H1 (cell line): ENCODE results near the gene NHLRC2. TPM values are rescaled to one million over a fixed set of nuclear protein-coding genes. Genes with fewer than 3 reads are reported as not detected.

Experiments
- CTCF ChIA-PET: fragments of 300-600 bp; sonication (Branson Sonifier 250); formaldehyde crosslinking; loops from one replicate; lab custom pipeline; 2021; ENCODE audit not compliant: partially characterized antibody; lab: Charles Lee
- POLR2A ChIA-PET: fragments of 300-600 bp; sonication (Branson Sonifier 250); formaldehyde crosslinking; loops from one replicate; lab custom pipeline; 2021; ENCODE audit warnings: inconsistent platforms; ENCODE audit not compliant: partially characterized antibody; lab: Charles Lee
- DNase-seq, 2 experiments: peaks; one replicate each; pipeline versions ENCODE4 v3.0.0 to v3.0.0-alpha.2; 2010 to 2022; ENCODE audit warnings: low spot score in 2 of 2, low read depth in 1 of 2, mixed read lengths in 1 of 2
- FAIRE-seq: peaks from 2 replicates; lab custom pipeline; 2011; peaks lifted over from hg19 to GRCh38; lab: Jason Lieb, UNC
- H2AFZ ChIP-seq: 2 replicates; pipeline ENCODE4 v1.8.1; 2012; ENCODE audit warnings: low read length, inconsistent platforms
- H2AK5ac ChIP-seq: 2 replicates; pipeline ENCODE4 v1.6.1; 2013; ENCODE audit warnings: low read depth, low read length
- H2BK120ac ChIP-seq: replicated peaks from 2 replicates; pipeline ENCODE3; 2013; ENCODE audit warnings: low read depth, low read length, inconsistent platforms
- H2BK12ac ChIP-seq: 2 replicates; pipeline ENCODE4 v1.6.1; 2013; ENCODE audit warnings: low read depth, low read length
- H2BK15ac ChIP-seq: 2 replicates; pipeline ENCODE4 v1.6.1; 2013; ENCODE audit warnings: low read length
- H2BK20ac ChIP-seq: 2 replicates; pipeline ENCODE4 v1.6.1; 2013; ENCODE audit warnings: low read length
- H2BK5ac ChIP-seq: 2 replicates; pipeline ENCODE4 v1.6.1; 2013; ENCODE audit warnings: low read depth, low read length
- H3K14ac ChIP-seq: 2 replicates; pipeline ENCODE4 v1.6.1; 2013; ENCODE audit warnings: inconsistent platforms; ENCODE audit not compliant: insufficient read length
- H3K18ac ChIP-seq: 2 replicates; pipeline ENCODE4 v1.6.1; 2013; ENCODE audit warnings: low read length; ENCODE audit errors: extremely low read depth
- H3K23ac ChIP-seq: 2 replicates; pipeline ENCODE4 v1.6.1; 2013; ENCODE audit warnings: inconsistent platforms; ENCODE audit not compliant: insufficient read length
- H3K23me2 ChIP-seq: 2 replicates; pipeline ENCODE4 v1.6.1; 2013; ENCODE audit warnings: low read depth, low read length
- H3K27ac ChIP-seq: 2 replicates; pipeline ENCODE4 v1.6.1; 2011; ENCODE audit warnings: low read depth, low read length, inconsistent platforms
- H3K27me3 ChIP-seq, 4 experiments: replicated peaks in 1 of 4; 1 replicate in 1 of 4; 2 replicates in 3 of 4; pipeline versions ENCODE4 v1.6.1 to v1.8.1; 2011 to 2013; ENCODE audit warnings: low read length in 3 of 4, mild to moderate bottlenecking in 3 of 4, inconsistent platforms in 2 of 4, mixed read lengths in 2 of 4, moderate library complexity in 1 of 4; ENCODE audit not compliant: control insufficient read depth in 3 of 4, insufficient read depth in 3 of 4; ENCODE audit errors: extremely low read depth in 1 of 4
- H3K36me3 ChIP-seq, 4 experiments: 2 replicates each; pipeline versions ENCODE4 v1.6.1 to v1.8.1; 2011 to 2013; ENCODE audit warnings: mild to moderate bottlenecking in 4 of 4, low read length in 3 of 4, moderate library complexity in 2 of 4, control low read depth in 1 of 4, inconsistent platforms in 1 of 4; ENCODE audit not compliant: insufficient read depth in 4 of 4, control insufficient read depth in 2 of 4
- H3K4ac ChIP-seq: replicated peaks from 2 replicates; pipeline ENCODE3; 2013; ENCODE audit warnings: low read length, low read depth, mixed read lengths, inconsistent platforms; ENCODE audit not compliant: insufficient read length
- H3K4me1 ChIP-seq, 4 experiments: replicated peaks in 1 of 4; 1 replicate in 1 of 4; 2 replicates in 3 of 4; pipeline versions ENCODE4 v1.6.1 to v1.8.1; 2011 to 2013; ENCODE audit warnings: low read length in 3 of 4, inconsistent platforms in 2 of 4, mixed read lengths in 1 of 4; ENCODE audit not compliant: insufficient read depth in 4 of 4, control insufficient read depth in 3 of 4
- H3K4me2 ChIP-seq, 2 experiments: 2 replicates each; pipeline versions ENCODE4 v1.6.1 to v1.8.1; 2011 to 2013; ENCODE audit warnings: low read depth in 2 of 2, low read length in 2 of 2, control low read depth in 1 of 2, inconsistent platforms in 1 of 2, mild to moderate bottlenecking in 1 of 2; ENCODE audit not compliant: insufficient read depth in 1 of 2
- H3K4me3 ChIP-seq, 4 experiments: fragments of 200-600, 300-600 bp in 1 of 4; sonication (generic), shearing (Covaris generic), sonication (Bioruptor Twin) in 1 of 4; 2 replicates each; pipeline versions ENCODE4 v1.5.1 to v1.8.1; 2011 to 2016; ENCODE audit warnings: low read length in 4 of 4, low read depth in 3 of 4, control low read depth in 2 of 4, inconsistent platforms in 2 of 4, mild to moderate bottlenecking in 2 of 4, mixed read lengths in 1 of 4, moderate library complexity in 1 of 4; ENCODE audit not compliant: insufficient read depth in 2 of 4; ENCODE audit errors: extremely low read depth in 1 of 4
- H3K56ac ChIP-seq: replicated peaks from 2 replicates; pipeline ENCODE3; 2013; ENCODE audit warnings: low read depth, mild to moderate bottlenecking, mixed read lengths, low read length, inconsistent platforms; ENCODE audit not compliant: insufficient read length
- H3K79me1 ChIP-seq: 2 replicates; pipeline ENCODE4 v1.6.1; 2013; ENCODE audit warnings: low read depth, low read length, control low read depth
- H3K79me2 ChIP-seq, 2 experiments: 2 replicates each; pipeline versions ENCODE4 v1.6.1 to v1.8.1; 2012 to 2013; ENCODE audit warnings: low read length in 2 of 2, mild to moderate bottlenecking in 2 of 2, inconsistent platforms in 1 of 2; ENCODE audit not compliant: insufficient read depth in 2 of 2, control insufficient read depth in 1 of 2
- H3K9ac ChIP-seq, 4 experiments: replicated peaks in 1 of 4; 1 replicate in 1 of 4; 2 replicates in 3 of 4; pipeline versions ENCODE4 v1.6.1 to v1.8.1; 2011 to 2013; ENCODE audit warnings: low read depth in 3 of 4, low read length in 3 of 4, control low read depth in 2 of 4, mild to moderate bottlenecking in 2 of 4, moderate library complexity in 2 of 4, inconsistent platforms in 1 of 4; ENCODE audit errors: extremely low read depth in 1 of 4
- H3K9me3 ChIP-seq, 2 experiments: 2 replicates each; pipeline versions ENCODE4 v1.6.1 to v1.8.1; 2012 to 2013; ENCODE audit warnings: mild to moderate bottlenecking in 2 of 2, moderate library complexity in 2 of 2, control low read depth in 1 of 2, inconsistent platforms in 1 of 2, low read depth in 1 of 2, low read length in 1 of 2, mixed read lengths in 1 of 2; ENCODE audit not compliant: insufficient read depth in 2 of 2
- H4K20me1 ChIP-seq, 2 experiments: replicated peaks in 1 of 2; 2 replicates each; pipeline versions ENCODE3 to v1.8.1; 2011 to 2013; ENCODE audit warnings: inconsistent platforms in 2 of 2, low read length in 2 of 2, mild to moderate bottlenecking in 1 of 2; ENCODE audit not compliant: insufficient read depth in 2 of 2, control insufficient read depth in 1 of 2
- H4K5ac ChIP-seq: 2 replicates; pipeline ENCODE4 v1.6.1; 2013; ENCODE audit warnings: low read length, low read depth, mixed read lengths, inconsistent platforms; ENCODE audit not compliant: insufficient read length
- H4K8ac ChIP-seq: 2 replicates; pipeline ENCODE4 v1.8.0; 2013; ENCODE audit warnings: mild to moderate bottlenecking, moderate library complexity, low read length, inconsistent platforms; ENCODE audit not compliant: insufficient read depth; ENCODE audit errors: extremely low read depth
- H4K91ac ChIP-seq: replicated peaks from 2 replicates; pipeline ENCODE3; 2013; ENCODE audit warnings: low read length, mixed read lengths, inconsistent platforms; ENCODE audit not compliant: insufficient read length
- CBX5 ChIP-seq: fragments of 300-800, 300-1000 bp; sonication (generic); IDR thresholded peaks from 2 replicates; pipeline ENCODE4 v1.7.1; 2016; ENCODE audit warnings: antibody characterized with exemption, low read length, low read depth
- CREB1 ChIP-seq: IDR thresholded peaks from 2 replicates; pipeline ENCODE4 v1.6.1; 2012; ENCODE audit warnings: inconsistent platforms
- HDAC6 ChIP-seq: IDR thresholded peaks from one replicate; pipeline ENCODE4 v1.7.1; 2012; ENCODE audit warnings: low read depth, mild to moderate bottlenecking, inconsistent platforms, low read length, moderate library complexity
- JUN ChIP-seq: IDR thresholded peaks from 2 replicates; pipeline ENCODE4 v1.6.1; 2011; ENCODE audit warnings: low read depth, mild to moderate bottlenecking, improper control_type of control experiment, low read length
- KDM1A ChIP-seq: fragments of 200-600, 300-600 bp; sonication (generic); IDR thresholded peaks from 2 replicates; pipeline ENCODE4 v1.7.1; 2016; ENCODE audit warnings: mild to moderate bottlenecking, low read length, borderline replicate concordance
- NANOG ChIP-seq: IDR thresholded peaks from 2 replicates; pipeline ENCODE4 v1.6.1; 2011; ENCODE audit warnings: low read length, low read depth, mild to moderate bottlenecking, inconsistent platforms; ENCODE audit not compliant: insufficient read depth, poor library complexity, severe bottlenecking
- PHF8 ChIP-seq: fragments of 200-600 bp; sonication (generic); conservative IDR thresholded peaks from 2 replicates; pipeline ENCODE4 v1.7.1; 2012; ENCODE audit warnings: low read depth, mild to moderate bottlenecking, inconsistent platforms, low read length, moderate library complexity
- SIN3A ChIP-seq, 2 experiments: IDR thresholded peaks in 1 of 2; conservative IDR thresholded peaks in 1 of 2; 2 replicates each; pipeline ENCODE4 v1.6.1; 2011 to 2012; ENCODE audit warnings: low read length in 2 of 2, improper control_type of control experiment in 1 of 2, low read depth in 1 of 2, mild to moderate bottlenecking in 1 of 2
- TAF7 ChIP-seq: optimal IDR thresholded peaks from 2 replicates; pipeline ENCODE3; 2011; ENCODE audit warnings: low read depth, mild to moderate bottlenecking, inconsistent platforms, low read length, moderate library complexity, borderline replicate concordance
- WGBS, 2 experiments: shearing (Covaris generic) in 1 of 2; methylation state at CpG; one replicate each; pipeline versions ENCODE4 v1.1.6 to v1.1.7; 2013 to 2015; ENCODE audit warnings: low lambda C conversion rate in 2 of 2, mixed read lengths in 2 of 2, inconsistent platforms in 1 of 2, low coverage in 1 of 2, missing lambda C conversion rate in 1 of 2; ENCODE audit not compliant: insufficient replicate concordance in 2 of 2, insufficient coverage in 1 of 2, insufficient read length in 1 of 2; ENCODE audit errors: extremely low coverage in 1 of 2, missing lambda C conversion rate in 1 of 2; 5-methylcytosine and 5-hydroxymethylcytosine counted together
- polyA plus RNA-seq, 7 experiments: library from polyadenylated mRNA; depleted of rRNA in 3 of 7; stranded (reverse) in 5 of 7; unstranded in 2 of 7; fragments of >200 nt in 5 of 7; fragments of 200-250 nt in 2 of 7; gene quantifications; 1 replicate in 5 of 7; 2 replicates in 1 of 7; 4 replicates in 1 of 7; pipeline versions ENCODE4 v1.2.1 to v1.2.3, GENCODE V29; 2011 to 2013; ENCODE audit warnings: missing spikeins in 2 of 7, mixed read lengths in 2 of 7
- total RNA-seq: library from RNA; stranded (reverse); fragmentation: NEBNext Ultra II Directional; extraction: Animal tissue kit (Norgen Biotek cat#: 25700); gene quantifications from 2 replicates; pipeline ENCODE4 v1.2.1, GENCODE V29; 2021
- TF ChIP-seq, protein P1 (sequence below): IDR thresholded peaks from 2 replicates; pipeline ENCODE4 v1.6.1; 2011; ENCODE audit warnings: low read length, improper control_type of control experiment

Gene NHLRC2
- total and polyA plus RNA-seq, 2 of the 8 experiments (the other 6 are each of a cell fraction or from before 2014, with no cell fraction given) = 4.9 to 25.6 TPM

DNA sequence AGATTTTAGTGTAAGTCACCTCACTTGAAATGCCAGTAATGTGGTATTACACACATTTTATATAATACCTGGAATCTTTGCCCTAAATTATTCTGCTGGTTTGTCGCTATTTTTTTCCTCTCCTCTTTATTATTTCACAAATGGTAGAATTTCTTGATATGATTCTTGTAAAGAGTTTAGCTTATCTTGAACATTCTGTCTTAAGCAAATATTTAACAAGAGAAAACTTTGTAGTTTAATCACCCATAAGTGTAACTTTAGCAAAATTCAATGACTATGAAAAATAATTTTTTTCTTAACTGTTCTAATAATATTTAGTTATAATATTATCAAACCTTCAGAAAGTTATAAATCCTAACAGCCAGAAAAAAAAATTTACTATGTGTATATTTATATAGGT is 56.7 kb downstream of the NHLRC2 start:
- Histone ChIP-seq H2AFZ (no peak overlapping the region), H3K36me3 (peaks cover 0 to 31% (median 9%) of the 10 kb centered on the region in 4 experiments; a peak in 7 of 8 replicates), H3K4ac (no peak overlapping the region), H3K27ac (no peak overlapping the region), H4K5ac (no peak overlapping the region), H3K56ac (no peak overlapping the region), H4K20me1 (no peaks in the 10 kb centered on the region), H4K8ac (no peak overlapping the region), H3K79me1 (no peaks in the 10 kb centered on the region), H2BK120ac (no peak overlapping the region), H2BK12ac (no peak overlapping the region), H3K4me1 (no peaks in the 10 kb centered on the region), H3K27me3 (no peaks in the 10 kb centered on the region), H2AK5ac (no peak overlapping the region), H3K23ac (no peak overlapping the region), H2BK20ac (no peak overlapping the region), H3K9ac (no peak overlapping the region), H3K9me3 (no peaks in the 10 kb centered on the region), H3K18ac (no peak overlapping the region), H3K4me2 (no peak overlapping the region), H2BK5ac (no peak overlapping the region), H3K14ac (no peak overlapping the region)
- ChIA-PET CTCF (no interaction called here), POLR2A (no interaction called here)
- WGBS, 2 experiments = 76% methylated on average over 1 of the region's 1 CpG; no CpG with 5 or more reads in 1 of the 2 experiments
- no peak for FAIRE-seq
- DNase-seq = no peak
- TF ChIP-seq NANOG = no peak
- no peak for TF ChIP-seq HDAC6
- no peak for TF ChIP-seq KDM1A
- no peak for TF ChIP-seq CREB1
- no peak for TF ChIP-seq PHF8
- TF ChIP-seq, protein P1, sequence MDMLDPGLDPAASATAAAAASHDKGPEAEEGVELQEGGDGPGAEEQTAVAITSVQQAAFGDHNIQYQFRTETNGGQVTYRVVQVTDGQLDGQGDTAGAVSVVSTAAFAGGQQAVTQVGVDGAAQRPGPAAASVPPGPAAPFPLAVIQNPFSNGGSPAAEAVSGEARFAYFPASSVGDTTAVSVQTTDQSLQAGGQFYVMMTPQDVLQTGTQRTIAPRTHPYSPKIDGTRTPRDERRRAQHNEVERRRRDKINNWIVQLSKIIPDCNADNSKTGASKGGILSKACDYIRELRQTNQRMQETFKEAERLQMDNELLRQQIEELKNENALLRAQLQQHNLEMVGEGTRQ = no peak
- TF ChIP-seq CBX5 = no peak
- no peak for TF ChIP-seq TAF7
- TF ChIP-seq SIN3A (conservative IDR thresholded peaks at IDR 0.05 in 1 of 2, IDR thresholded peaks at IDR 0.05 in 1 of 2; ENCODE audit: low read depth in 1 of 2, low read length in 2 of 2) = no peak
- TF ChIP-seq JUN = no peak
- TF ChIP-seq, all 59 proteins: peak for 0
- Histone ChIP-seq H3K4me3 (no peak overlapping the region), H3K79me2 (no peaks in the 10 kb centered on the region), H3K23me2 (no peaks in the 10 kb centered on the region), H4K91ac (no peak overlapping the region), H2BK15ac (no peak overlapping the region)
